Measurements from ENCODE around the gene ABITRAM. TPM values are rescaled to one million over a fixed set of nuclear protein-coding genes. Genes with fewer than 3 reads are reported as not detected.

The ABITRAM gene
- total RNA-seq, 1 experiment from 2014 or later, result 13.4 TPM

DNA sequence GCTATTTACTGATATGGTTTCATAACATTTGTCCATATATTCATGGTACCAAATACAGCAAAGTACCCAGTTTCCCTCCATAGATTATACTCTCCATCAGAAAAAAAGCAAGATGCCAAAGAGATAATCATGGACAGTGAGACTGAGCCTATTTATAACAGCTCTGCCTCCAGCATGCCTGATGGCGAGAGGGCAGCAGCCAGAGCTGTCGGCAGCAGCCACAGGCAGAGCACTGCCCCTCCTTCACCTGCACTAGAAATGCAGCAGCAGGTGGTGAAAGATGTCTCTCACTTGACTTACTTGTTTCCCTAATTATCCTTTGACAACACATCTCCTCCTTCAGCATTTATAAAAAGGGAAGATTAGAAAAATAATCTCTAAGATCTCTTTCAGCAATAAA, 46.7 kb downstream of the ABITRAM start:
- ChIA-PET POLR2A (no interaction called here), CTCF (no interaction called here)

More for the DNA sequence above, 46.7 kb downstream of the ABITRAM start:
- TF ChIP-seq FOSL1 (IDR thresholded peaks at IDR 0.05; ENCODE audit: low read depth) (no peak), REST (IDR thresholded peaks at IDR 0.05; ENCODE audit: low read depth) (no peak)
- ATAC-seq (no peak), DNase-seq (ENCODE audit: low read depth, low spot score) (no peak)
- Histone ChIP-seq H3K79me2 (ENCODE audit: insufficient read depth, low read length) (peaks cover 9% of the 10 kb centered on the region; the same call in 1 of the 2 replicates), H2AFZ (ENCODE audit: low read depth, low read length, poor library complexity, severe bottlenecking) (no peak overlapping the region), H3K4me2 (ENCODE audit: low read length) (no peak overlapping the region), H3K9me2 (ENCODE audit: insufficient read depth) (no peaks in the 10 kb centered on the region), H3K27me3 (ENCODE audit: insufficient read depth, low read length) (no peaks in the 10 kb centered on the region), H4K20me1 (ENCODE audit: insufficient read depth) (no peaks in the 10 kb centered on the region), H3K36me3 (ENCODE audit: control insufficient read depth in 1 of 2, insufficient read depth in 2 of 2, low read length in 2 of 2) (peaks cover 2 to 49% of the 10 kb centered on the region in 2 experiments; a peak in 3 of 4 replicates), H3K4me3 (replicated peaks in 1 of 2; ENCODE audit: low read depth in 1 of 2, low read length in 2 of 2) (no peak overlapping the region), H3K9ac (ENCODE audit: low read length) (no peak overlapping the region), H3K4me1 (ENCODE audit: control insufficient read depth in 1 of 2, insufficient read depth in 2 of 2, low read length in 2 of 2) (no peaks in the 10 kb centered on the region), H3K27ac (ENCODE audit: low read depth, low read length) (no peak overlapping the region), H3K9me3 (ENCODE audit: control insufficient read depth in 1 of 2, insufficient read depth in 1 of 2, low read depth in 1 of 2, low read length in 2 of 2) (no peaks in the 10 kb centered on the region)
- RAD21 ChIA-PET (ENCODE audit: low non-redundant PET in 1 of 2, low total read pairs in 2 of 2, uncharacterized antibody in 2 of 2, unreplicated experiment in 2 of 2), result no interaction called here
- BruUV-seq (replicated peaks), result no TSS peak
- intact Hi-C loops (cut with micrococcal nuclease), result no loop called here

Measured in HCT116 (cell line).